SK-N-SH (cell line): ENCODE data around the gene MYLK3.

Experiments
- EZH2phosphoT487 ChIP-seq: fragments of 200-600 bp; sonication (generic); IDR thresholded peaks from 2 replicates; pipeline ENCODE4 v1.6.1; 2017; ENCODE audit warnings: low read depth, mixed run types, mild to moderate bottlenecking, antibody characterized with exemption, moderate library complexity, borderline replicate concordance
- FOXM1 ChIP-seq: IDR thresholded peaks from 2 replicates; pipeline ENCODE4 v1.4.0; 2012; ENCODE audit warnings: low read depth, mild to moderate bottlenecking
- NRF1 ChIP-seq: IDR thresholded peaks from 2 replicates; pipeline ENCODE4 v1.6.1; 2012; ENCODE audit warnings: low read depth, mild to moderate bottlenecking, low read length
- SIN3A ChIP-seq: IDR thresholded peaks from 2 replicates; pipeline ENCODE4 v1.6.1; 2012; ENCODE audit warnings: low read depth, mild to moderate bottlenecking, low read length, moderate library complexity, borderline replicate concordance
- TAF1 ChIP-seq: IDR thresholded peaks from 2 replicates; pipeline ENCODE4 v1.6.1; 2012; ENCODE audit warnings: low read depth, mild to moderate bottlenecking, low read length, moderate library complexity, borderline replicate concordance
- TCF12 ChIP-seq: IDR thresholded peaks from 2 replicates; pipeline ENCODE4 v1.4.0; 2012
- TF ChIP-seq, protein P1 (sequence below): fragments of 200-600 bp; sonication (generic); IDR thresholded peaks from 2 replicates; pipeline ENCODE4 v1.6.1; 2017; ENCODE audit warnings: antibody characterized with exemption, mild to moderate bottlenecking, moderate library complexity
- TF ChIP-seq, protein P2 (sequence below): IDR thresholded peaks from 2 replicates; pipeline ENCODE4; 2012

DNA sequence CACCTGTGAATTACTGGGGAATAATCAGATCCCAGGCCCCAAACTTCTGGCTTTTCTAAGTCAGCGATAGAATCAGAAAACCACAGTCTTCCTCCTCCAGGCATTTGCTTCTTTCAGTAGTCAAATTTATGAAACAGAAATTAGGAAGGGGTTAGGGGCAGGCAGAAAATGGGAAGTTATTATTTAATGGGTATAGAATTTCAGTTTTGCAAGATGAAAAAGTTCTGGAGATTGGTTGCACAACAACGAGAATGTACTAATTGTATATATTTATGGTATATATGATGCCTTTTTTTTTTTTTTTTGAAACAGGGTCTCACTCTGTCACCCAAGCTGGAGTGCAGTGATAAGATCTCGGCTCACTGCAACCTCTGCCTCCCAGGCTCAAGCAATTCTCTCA, 35.2 kb downstream of the MYLK3 start:
- TF ChIP-seq, protein P1, sequence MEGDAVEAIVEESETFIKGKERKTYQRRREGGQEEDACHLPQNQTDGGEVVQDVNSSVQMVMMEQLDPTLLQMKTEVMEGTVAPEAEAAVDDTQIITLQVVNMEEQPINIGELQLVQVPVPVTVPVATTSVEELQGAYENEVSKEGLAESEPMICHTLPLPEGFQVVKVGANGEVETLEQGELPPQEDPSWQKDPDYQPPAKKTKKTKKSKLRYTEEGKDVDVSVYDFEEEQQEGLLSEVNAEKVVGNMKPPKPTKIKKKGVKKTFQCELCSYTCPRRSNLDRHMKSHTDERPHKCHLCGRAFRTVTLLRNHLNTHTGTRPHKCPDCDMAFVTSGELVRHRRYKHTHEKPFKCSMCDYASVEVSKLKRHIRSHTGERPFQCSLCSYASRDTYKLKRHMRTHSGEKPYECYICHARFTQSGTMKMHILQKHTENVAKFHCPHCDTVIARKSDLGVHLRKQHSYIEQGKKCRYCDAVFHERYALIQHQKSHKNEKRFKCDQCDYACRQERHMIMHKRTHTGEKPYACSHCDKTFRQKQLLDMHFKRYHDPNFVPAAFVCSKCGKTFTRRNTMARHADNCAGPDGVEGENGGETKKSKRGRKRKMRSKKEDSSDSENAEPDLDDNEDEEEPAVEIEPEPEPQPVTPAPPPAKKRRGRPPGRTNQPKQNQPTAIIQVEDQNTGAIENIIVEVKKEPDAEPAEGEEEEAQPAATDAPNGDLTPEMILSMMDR = no peak
- no peak for TF ChIP-seq NRF1
- TF ChIP-seq FOXM1 = no peak
- no peak for TF ChIP-seq EZH2phosphoT487
- TF ChIP-seq SIN3A = no peak
- TF ChIP-seq TCF12 = no peak
- TF ChIP-seq, protein P2, sequence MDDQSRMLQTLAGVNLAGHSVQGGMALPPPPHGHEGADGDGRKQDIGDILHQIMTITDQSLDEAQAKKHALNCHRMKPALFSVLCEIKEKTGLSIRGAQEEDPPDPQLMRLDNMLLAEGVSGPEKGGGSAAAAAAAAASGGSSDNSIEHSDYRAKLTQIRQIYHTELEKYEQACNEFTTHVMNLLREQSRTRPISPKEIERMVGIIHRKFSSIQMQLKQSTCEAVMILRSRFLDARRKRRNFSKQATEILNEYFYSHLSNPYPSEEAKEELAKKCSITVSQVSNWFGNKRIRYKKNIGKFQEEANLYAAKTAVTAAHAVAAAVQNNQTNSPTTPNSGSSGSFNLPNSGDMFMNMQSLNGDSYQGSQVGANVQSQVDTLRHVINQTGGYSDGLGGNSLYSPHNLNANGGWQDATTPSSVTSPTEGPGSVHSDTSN = no peak
- no peak for TF ChIP-seq TAF1
